Measurements from ENCODE around the gene PRR13.

The PRR13 gene

DNA sequence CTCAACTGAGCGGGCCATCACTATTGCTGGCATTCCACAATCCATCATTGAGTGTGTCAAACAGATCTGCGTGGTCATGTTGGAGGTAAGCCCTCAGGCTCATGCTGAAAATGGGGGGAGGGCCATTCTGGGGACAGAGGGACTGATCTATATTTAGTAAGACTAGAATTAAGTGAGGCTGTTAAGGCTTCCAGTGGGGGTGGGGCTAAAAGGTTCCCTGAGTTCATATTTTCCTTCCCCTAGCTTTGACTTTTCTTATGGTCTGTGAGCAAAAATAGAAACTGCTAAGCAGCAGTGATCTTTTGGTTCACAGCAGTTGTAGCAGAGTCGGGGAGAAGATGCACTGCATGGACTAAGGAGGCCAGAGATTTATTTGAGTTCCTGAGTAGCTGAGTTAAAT, 19.5 kb downstream of the PRR13 start:
- TF ChIP-seq, protein P1, sequence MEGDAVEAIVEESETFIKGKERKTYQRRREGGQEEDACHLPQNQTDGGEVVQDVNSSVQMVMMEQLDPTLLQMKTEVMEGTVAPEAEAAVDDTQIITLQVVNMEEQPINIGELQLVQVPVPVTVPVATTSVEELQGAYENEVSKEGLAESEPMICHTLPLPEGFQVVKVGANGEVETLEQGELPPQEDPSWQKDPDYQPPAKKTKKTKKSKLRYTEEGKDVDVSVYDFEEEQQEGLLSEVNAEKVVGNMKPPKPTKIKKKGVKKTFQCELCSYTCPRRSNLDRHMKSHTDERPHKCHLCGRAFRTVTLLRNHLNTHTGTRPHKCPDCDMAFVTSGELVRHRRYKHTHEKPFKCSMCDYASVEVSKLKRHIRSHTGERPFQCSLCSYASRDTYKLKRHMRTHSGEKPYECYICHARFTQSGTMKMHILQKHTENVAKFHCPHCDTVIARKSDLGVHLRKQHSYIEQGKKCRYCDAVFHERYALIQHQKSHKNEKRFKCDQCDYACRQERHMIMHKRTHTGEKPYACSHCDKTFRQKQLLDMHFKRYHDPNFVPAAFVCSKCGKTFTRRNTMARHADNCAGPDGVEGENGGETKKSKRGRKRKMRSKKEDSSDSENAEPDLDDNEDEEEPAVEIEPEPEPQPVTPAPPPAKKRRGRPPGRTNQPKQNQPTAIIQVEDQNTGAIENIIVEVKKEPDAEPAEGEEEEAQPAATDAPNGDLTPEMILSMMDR (IDR thresholded peaks at IDR 0.05; ENCODE audit: insufficient read depth, low read length, missing control alignments) = no peak
- no peak for DNase-seq (ENCODE audit: low read depth, low spot score)
- H3K4me3 ChIP-seq (ENCODE audit: low read depth, low read length) = no peak overlapping the region
- ChIA-PET CTCF (interaction anchor here (1.6 kb wide), 1 partner anchor 10 kb away, joined by 4 read pairs; no protein-coding TSS in a partner anchor), POLR2A (no interaction called here)

DNA sequence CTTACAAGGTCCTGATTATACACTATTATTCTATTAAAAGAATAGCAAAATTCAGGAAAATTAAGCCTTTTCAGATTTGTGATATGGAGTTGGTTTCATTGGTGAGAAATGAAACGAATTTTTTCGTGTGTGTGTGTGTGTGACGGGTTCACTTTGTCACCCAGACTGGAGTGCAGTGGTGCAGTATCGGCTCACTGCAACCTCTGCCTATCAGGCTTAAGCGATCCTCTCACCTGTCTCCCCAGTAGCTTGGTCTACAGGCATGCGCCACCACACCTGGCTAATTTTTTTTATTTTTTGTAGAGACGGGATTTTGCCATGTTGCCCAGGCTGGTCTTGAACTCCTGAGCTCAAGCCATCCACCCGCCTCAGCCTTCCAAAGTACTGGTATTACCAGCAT, 20.1 kb downstream of the PRR13 start:
- POLR2A ChIA-PET = interaction anchor here (0.7 kb wide), 1 partner anchor 14 kb away, joined by 4 read pairs; no protein-coding TSS in a partner anchor

DNA sequence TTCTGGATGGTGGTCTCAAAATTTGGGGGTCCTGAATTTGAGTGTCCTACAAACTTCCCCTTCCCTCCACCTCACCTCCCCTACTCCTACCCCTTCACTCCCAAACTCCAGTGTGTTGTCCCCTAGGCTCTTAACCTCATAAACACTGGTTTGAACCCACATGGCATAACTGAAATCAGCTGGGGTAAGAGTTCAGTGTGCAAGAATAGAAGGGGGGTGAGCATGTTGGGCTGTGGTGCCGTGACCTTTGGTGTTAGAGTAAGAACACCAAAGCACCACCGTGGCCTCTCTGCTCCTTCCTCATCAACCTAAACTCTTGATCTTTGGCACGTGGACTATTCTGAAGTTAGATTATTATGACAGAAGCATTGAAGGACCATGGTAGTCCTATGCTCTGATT, 21.4 kb downstream of the PRR13 start:
- TF ChIP-seq, protein P1 (IDR thresholded peaks at IDR 0.05; ENCODE audit: insufficient read depth, low read length, missing control alignments) = no peak
- no peak for DNase-seq (ENCODE audit: low read depth, low spot score)
- ChIA-PET CTCF (interaction anchor here (1.2 to 1.5 kb wide), 2 partner anchors 12 to 14 kb away, joined by 3 to 4 read pairs; no protein-coding TSS in a partner anchor), POLR2A (no interaction called here)
- H3K4me3 ChIP-seq (ENCODE audit: low read depth, low read length) = no peak overlapping the region

More for the DNA sequence above, 20.1 kb downstream of the PRR13 start:
- TF ChIP-seq, protein P1 (IDR thresholded peaks at IDR 0.05; ENCODE audit: insufficient read depth, low read length, missing control alignments) = no peak
- DNase-seq (ENCODE audit: low read depth, low spot score) = no peak
- no peak overlapping the region for H3K4me3 ChIP-seq (ENCODE audit: low read depth, low read length)
- CTCF ChIA-PET = interaction anchor here (1.3 kb wide), 1 partner anchor 34 kb away, joined by 3 read pairs; no protein-coding TSS in a partner anchor

DNA sequence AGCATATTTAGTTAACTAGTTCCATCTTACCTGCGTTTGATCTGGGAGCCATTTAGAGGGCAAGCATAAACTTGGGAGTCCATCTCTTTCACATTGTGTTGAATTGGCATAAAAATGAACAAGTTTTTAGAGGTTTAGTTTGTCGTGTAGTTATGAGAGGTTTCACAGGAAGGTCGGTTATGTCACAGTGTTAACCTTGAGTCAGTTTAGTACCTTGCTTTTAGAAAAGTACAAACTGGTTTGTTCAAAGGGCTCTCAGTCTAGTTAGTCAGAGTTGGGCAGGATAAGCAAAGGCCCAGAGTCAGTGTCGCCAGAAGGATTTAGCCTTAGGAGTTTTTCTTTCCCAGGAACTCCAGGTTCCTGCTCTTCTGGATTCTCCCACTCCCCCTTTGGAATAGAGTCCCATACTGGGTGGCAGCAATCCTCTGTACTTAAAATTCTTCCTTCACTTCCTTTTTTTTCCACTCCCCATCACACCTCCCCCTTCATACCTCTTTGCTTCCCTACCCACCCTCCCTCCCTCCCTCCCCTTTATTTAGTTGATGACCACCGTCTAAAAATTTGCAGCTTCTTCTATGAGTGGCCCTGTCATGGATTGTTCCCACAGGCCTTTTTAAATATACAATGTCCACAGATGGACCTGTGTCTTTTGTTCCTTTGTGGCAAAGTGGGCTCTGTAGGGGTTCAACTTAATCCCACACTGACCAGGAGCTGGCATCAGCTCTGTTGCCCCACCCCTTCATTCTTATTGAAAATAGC, 22.4 kb downstream of the PRR13 start:
- POLR2A ChIA-PET = interaction anchor here (1.3 kb wide), 2 partner anchors 10 to 18 kb away, joined by 4 read pairs; no protein-coding TSS in a partner anchor
- no peak for DNase-seq (ENCODE audit: low read depth, low spot score)
- no peak overlapping the region for H3K4me3 ChIP-seq (ENCODE audit: low read depth, low read length)
- TF ChIP-seq, protein P1 (IDR thresholded peaks at IDR 0.05; ENCODE audit: insufficient read depth, low read length, missing control alignments) = no peak
- CTCF ChIA-PET = interaction anchor here (0.7 to 3.2 kb wide), 6 partner anchors 9 to 111 kb away, joined by 3 to 19 read pairs (median 5); no protein-coding TSS in a partner anchor

DNA sequence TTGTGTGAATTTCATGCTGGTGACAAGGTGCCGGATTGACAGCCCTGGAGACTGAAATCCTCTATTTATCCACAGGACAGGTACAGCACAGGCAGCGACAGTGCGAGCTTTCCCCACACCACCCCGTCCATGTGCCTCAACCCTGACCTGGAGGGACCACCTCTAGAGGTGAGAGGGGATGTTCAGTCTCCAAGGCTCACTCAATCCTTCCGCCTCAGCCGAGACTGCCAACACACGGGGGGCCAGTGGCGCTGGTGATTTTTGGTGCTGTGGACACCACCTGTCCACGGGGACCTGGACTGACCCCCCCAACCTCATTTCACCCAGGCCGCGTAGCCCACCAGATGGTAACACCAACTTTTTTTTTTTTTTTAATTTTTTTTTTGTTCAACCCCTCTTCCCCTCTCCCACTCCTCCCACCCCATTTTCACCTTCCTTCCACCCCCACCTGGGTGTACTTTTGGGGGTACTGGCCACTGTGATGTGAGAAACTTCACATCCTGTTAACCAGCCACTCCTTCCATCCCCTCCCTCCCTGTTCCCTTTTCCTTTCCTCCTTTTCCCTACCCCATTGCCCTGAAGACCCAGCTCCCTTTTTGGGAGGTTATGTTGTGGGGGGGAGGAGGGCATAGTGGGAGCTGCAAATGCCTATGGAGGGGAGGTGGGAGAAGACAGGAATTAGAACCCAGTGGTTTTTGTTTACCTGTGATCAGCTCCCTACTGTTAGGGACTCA, 23.3 kb downstream of the PRR13 start:
- CTCF ChIA-PET = interaction anchor here (0.9 to 3.2 kb wide), 8 partner anchors 10 to 112 kb away, joined by 3 to 19 read pairs (median 5); no protein-coding TSS in a partner anchor
- TF ChIP-seq, protein P1 (IDR thresholded peaks at IDR 0.05; ENCODE audit: insufficient read depth, low read length, missing control alignments) = no peak
- H3K4me3 ChIP-seq (ENCODE audit: low read depth, low read length) = no peak overlapping the region
- no peak for DNase-seq (ENCODE audit: low read depth, low spot score)
- POLR2A ChIA-PET = interaction anchor here (1.3 kb wide), 2 partner anchors 11 to 17 kb away, joined by 4 read pairs; no protein-coding TSS in a partner anchor

DNA sequence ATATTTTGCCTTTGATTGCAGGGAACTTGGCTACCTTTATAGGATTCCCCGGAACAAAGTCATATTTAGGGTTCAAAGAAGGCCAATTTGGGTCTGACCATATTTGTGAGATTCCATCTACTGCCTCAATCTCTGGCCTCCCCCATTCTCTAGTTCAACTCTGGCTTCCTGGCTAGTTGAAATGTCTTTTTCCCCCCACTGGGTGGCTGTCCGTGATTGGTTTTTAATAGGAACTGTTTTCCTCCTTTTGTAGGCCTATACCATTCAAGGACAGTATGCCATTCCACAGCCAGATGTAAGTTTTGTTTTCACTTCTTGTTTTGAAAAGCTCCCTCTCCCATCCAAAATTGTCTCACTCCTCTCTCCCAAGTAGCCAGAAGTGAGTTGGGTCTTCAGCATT, 24.1 kb downstream of the PRR13 start:
- no peak for DNase-seq (ENCODE audit: low read depth, low spot score)
- POLR2A ChIA-PET = no interaction called here

More for the DNA sequence above, 24.1 kb downstream of the PRR13 start:
- H3K4me3 ChIP-seq (ENCODE audit: low read depth, low read length) = no peak overlapping the region
- TF ChIP-seq, protein P1 (IDR thresholded peaks at IDR 0.05; ENCODE audit: insufficient read depth, low read length, missing control alignments) = no peak
- CTCF ChIA-PET = interaction anchor here (0.8 to 3.2 kb wide), 5 partner anchors 10 to 113 kb away, joined by 3 to 19 read pairs (median 4); no protein-coding TSS in a partner anchor
